MM.1S (cell line): ENCODE measurements around the gene ABHD3.

Experiments used
- EZH2 ChIP-seq: fragments of 300-600 bp; sonication (generic); optimal IDR thresholded peaks from 2 replicates; pipeline ENCODE3; 2017; ENCODE audit warnings: low read depth, mild to moderate bottlenecking, antibody characterized with exemption, low read length, mixed read lengths
- EZH2phosphoT487 ChIP-seq: fragments of 300-600 bp; sonication (generic); IDR thresholded peaks from 2 replicates; pipeline ENCODE4 v1.6.1; 2018; ENCODE audit warnings: antibody characterized with exemption, low read length
- TF ChIP-seq, protein P1 (sequence below): fragments of 300-600 bp; sonication (generic); IDR thresholded peaks from 2 replicates; pipeline ENCODE4 v1.5.1; 2016; ENCODE audit warnings: antibody characterized with exemption, low read length, mixed read lengths

DNA sequence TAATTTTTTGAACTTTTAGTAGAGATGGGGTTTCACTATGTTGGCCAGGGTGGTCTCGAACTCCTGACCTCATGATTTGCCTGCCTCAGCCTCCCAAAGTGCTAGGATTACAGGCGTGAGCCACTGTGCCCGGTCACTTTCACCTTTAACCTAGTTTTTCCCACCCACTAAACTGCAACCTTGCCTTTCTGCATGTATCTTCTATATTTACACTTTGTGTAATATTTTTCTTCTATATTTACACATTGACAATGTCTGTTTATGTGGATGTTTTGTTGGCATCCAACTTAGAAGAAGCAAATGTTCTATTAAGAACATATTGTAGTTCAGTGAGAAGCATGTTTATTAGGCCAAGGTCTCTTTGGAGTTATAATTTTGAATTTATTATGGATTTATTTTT, 65.8 kb downstream of the ABHD3 start:
- TF ChIP-seq, protein P1, sequence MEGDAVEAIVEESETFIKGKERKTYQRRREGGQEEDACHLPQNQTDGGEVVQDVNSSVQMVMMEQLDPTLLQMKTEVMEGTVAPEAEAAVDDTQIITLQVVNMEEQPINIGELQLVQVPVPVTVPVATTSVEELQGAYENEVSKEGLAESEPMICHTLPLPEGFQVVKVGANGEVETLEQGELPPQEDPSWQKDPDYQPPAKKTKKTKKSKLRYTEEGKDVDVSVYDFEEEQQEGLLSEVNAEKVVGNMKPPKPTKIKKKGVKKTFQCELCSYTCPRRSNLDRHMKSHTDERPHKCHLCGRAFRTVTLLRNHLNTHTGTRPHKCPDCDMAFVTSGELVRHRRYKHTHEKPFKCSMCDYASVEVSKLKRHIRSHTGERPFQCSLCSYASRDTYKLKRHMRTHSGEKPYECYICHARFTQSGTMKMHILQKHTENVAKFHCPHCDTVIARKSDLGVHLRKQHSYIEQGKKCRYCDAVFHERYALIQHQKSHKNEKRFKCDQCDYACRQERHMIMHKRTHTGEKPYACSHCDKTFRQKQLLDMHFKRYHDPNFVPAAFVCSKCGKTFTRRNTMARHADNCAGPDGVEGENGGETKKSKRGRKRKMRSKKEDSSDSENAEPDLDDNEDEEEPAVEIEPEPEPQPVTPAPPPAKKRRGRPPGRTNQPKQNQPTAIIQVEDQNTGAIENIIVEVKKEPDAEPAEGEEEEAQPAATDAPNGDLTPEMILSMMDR: no peak
- TF ChIP-seq EZH2phosphoT487: no peak
- no peak for TF ChIP-seq EZH2
